Stimulated activated CD8-positive, alpha-beta memory T cell treated with anti-CD3 and anti-CD28 coated beads, Interleukin-15, amount 100 ng/mL, for 48 hours (primary cell): Measurements from ENCODE around the gene SCUBE2.
A peak's percentile ranks its signal among the peaks of the same experiment; 100 is the strongest.
"Not testable (repeated sequence)": the region's sequence is repeated elsewhere in the genome, so short reads cannot be mapped to it uniquely, and the experiment has no call there.

Experiments
- DNase-seq, 2 donors: peaks; one replicate each; pipeline ENCODE4 v3.0.0-alpha.2; 2020; ENCODE audit warnings: low read depth in 2 of 2

The SCUBE2 gene

GRCh38 chr11:9008011-9008550, 83.3 kb downstream of the SCUBE2 start:
- no peak for DNase-seq

- DNase-seq: no peak
These were observed 86.3 kb downstream of the SCUBE2 start for GRCh38 chr11:9005087-9005486.

GRCh38 chr11:9004183-9004926, 87.0 kb downstream of the SCUBE2 start:
- no peak for DNase-seq

- DNase-seq: peak; percentile 57 to 63
These were observed 87.7 kb downstream of the SCUBE2 start, which contains the start of gene NRIP3 for GRCh38 chr11:9003573-9004182. Gene NRIP3 (minus strand): TSS chr11:9004001. CDS start chr11:9003935, 66 bp downstream.

GRCh38 chr11:9002920-9003572, 88.4 kb downstream of the SCUBE2 start:
- no peak for DNase-seq

GRCh38 chr11:9001736-9002135, 89.7 kb downstream of the SCUBE2 start:
- DNase-seq: peak in 1 of 2 donors; percentile 25

GRCh38 chr11:8998017-8998416, 93.4 kb downstream of the SCUBE2 start:
- no peak for DNase-seq

DNA sequence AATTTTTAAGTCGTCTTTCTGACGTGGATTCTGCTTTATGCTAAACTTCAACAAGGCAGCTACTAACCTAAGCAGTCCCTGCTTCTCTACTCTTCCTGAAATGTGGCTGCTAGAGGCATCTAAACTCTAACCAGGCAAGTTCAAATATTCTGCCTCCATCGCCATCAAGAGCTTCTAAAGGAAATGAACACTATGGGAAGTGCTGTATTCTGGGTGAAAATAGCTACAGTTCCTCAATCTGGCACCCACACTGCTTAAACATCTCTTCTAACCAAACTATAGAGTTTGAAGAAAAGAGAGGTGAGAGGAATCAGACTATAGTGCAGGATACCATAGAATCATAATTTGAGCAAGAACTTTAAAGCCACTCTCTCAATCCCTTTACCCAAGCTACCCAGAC, 93.9 kb downstream of the SCUBE2 start:
- no peak for DNase-seq

DNA sequence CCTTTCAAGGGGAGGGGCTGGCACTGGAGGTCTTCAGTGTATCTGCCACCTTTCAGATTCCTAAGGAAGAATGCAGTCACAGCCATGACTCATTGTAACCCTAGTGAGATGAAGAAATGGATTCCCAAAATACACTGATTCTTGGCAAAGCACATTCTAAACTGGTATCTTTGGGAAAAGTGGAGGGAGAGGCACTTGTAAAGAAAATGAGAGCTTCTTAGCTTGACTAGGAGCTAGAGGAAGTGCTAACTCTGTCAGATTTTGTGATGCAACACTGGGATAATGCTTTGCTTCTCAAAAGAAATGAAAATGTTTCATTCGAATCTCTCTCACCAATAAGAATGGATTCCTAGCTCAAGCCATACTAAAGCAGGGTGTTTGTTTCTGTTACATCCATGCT, 101.9 kb downstream of the SCUBE2 start:
- DNase-seq: no peak

DNA sequence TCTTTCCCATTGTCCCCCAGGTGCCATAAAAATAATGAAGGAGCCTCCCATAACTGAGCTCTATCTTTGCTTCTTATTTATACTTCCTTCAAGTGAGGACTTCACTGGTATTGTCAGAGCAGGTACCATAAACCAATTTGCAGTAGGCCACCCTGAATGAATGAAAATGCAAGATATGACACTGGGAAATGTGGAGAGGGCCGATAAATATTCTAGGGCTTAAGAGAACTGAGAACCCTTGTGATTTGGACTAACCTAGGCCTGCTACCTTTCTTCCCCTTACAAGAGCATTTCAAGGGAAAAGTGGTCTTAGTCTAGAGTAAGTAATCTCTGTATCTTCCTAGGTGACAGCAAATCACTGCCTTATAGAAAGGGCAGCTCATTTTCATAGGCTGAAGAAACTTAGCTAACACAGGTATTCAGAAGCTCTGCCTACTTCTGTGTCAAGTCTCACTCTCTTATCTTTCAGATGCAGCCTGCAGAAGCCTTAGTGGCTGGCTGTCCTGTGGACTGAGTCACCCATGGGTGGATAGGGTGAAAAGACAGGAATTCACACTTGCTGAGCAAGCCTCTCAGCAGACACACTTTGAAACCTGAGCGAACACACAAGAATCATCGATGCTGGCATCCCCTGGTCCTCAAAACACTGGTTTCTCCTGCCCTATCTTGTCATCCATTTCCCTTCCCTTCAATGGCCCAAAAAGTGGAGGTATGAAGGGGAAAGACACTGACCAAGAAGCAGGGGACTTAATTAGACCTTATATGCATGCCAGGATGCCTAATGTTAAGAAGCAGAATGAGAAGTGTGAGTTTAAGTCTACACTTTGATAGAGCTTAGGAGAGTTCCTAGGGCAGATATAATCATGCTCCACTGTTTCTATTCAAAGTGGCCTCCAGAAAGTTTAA, 102.8 kb downstream of the SCUBE2 start:
- DNase-seq: no peak

DNA sequence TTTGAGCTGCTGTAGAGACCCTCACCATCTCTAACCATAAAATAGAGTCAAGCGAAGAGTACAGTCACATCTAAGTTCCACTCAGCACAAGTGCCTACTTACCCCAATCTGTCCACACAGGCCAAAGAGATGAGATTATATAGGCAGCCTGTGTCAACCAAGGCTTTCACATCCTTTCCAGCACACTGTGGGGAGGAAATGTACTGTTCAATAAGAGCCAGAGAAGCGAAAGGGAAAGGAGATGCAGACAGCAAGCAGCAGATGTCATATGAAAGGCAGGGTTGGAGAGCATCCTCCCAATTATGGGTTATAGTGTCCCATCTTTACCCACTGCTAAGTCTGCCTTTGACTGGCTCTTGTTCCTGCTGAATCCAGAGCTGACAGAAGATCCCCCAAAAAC, 104.0 kb downstream of the SCUBE2 start:
- DNase-seq: no peak

DNA sequence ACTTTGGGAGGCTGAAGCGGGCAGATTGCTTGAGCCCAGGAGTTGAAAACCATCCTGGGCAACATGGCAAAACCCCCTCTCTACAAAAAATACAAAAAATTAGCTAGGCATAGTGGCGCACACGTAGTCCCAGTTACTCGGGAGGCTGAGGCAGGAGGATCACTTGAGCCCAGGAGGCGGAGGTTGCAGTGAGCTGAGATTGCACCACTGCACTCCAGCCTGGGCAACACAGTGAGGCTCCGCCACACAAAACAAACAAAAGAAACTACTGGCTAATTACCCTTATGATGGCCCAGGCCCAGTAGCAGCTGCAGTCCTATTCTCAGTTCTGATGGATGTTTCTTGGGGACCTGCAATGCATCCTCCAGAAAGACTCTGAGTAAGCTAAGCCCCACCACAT, 104.6 kb downstream of the SCUBE2 start:
- not testable (repeated sequence) for DNase-seq

GRCh38 chr11:8985462-8985861, 105.9 kb downstream of the SCUBE2 start:
- no peak for DNase-seq

DNA sequence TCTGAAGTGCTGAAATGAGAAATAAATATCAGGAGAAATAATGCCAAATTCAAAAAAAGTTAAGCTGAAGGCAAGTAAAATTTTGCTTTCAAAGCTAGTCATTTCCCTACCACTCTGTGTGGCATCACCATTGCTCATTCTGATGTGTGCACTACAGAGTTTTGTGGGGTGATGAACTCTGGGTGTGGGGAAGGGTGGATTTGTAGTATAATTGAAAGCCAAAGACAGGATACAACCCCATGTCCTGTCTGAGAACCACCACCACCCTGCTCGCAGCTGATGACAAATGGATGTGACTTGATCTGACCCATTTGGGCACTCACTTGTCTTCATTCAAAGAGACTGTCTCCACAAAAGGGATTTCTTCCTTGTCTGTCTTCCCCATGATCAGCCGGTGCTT, 107.8 kb downstream of the SCUBE2 start:
- DNase-seq: no peak

DNA sequence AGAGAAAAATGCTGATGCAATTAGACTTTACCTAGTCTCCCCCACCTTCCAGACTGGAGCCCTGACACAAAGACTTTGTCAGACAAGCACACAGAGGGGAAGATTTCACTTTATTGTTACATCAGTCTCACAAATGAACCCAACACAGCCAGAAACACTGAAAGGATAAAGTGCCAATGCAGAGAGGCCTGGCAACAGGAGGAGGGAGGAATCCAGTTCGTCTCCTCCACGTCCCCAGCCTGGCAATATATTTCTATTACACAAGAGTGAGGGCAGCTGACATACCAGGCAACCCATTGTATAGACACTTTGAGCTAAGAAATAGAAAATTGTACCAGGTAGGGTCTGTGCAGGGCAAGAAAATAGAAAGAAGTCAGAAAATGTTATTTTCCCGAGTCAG, 110.9 kb downstream of the SCUBE2 start:
- no peak for DNase-seq

DNA sequence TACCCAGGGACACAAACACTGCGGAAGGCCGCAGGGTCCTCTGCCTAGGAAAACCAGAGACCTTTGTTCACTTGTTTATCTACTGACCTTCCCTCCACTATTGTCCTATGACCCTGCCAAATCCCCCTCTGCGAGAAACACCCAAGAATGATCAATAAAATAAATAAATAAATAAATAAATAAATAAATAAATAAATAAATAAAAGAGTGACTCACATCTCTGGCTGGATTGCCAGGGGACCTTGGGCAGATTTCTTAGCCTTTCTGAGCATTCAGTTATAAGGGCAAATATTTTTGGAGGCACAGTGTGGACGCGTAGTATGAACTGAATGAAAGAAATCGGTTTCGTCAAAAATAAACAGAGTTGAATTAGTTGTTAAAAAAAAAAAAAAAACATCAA, 112.0 kb downstream of the SCUBE2 start:
- not testable (repeated sequence) for DNase-seq

- DNase-seq: no peak
These were observed 118.3 kb downstream of the SCUBE2 start for GRCh38 chr11:8973121-8973520.

GRCh38 chr11:8971924-8972316, 119.5 kb downstream of the SCUBE2 start:
- DNase-seq: no peak

GRCh38 chr11:8971196-8971923, 120.0 kb downstream of the SCUBE2 start:
- no peak for DNase-seq
